Measurements from ENCODE around the gene CLPSL1. TPM values are rescaled to one million over a fixed set of nuclear protein-coding genes. Genes with fewer than 3 reads are reported as not detected.

CLPSL1 gene
- total RNA-seq, 1 experiment from 2014 or later: not detected

- no peaks in the 10 kb centered on the region for H3K9me2 ChIP-seq (replicated peaks; ENCODE audit: low read length)
- ATAC-seq (peak; percentile 14; the same call in 1 of the 2 replicates), DNase-seq (peak; percentile 81)
- BruUV-seq (replicated peaks): no TSS peak
- H3K9ac ChIP-seq (ENCODE audit: low read length): no peak overlapping the region
- no peaks in the 10 kb centered on the region for H4K20me1 ChIP-seq (ENCODE audit: low read length)
- peak; percentile 93 for TF ChIP-seq CTCF (conservative IDR thresholded peaks at IDR 0.05; ENCODE audit: low read depth, low read length)
- no peak for TF ChIP-seq EZH2phosphoT487 (IDR thresholded peaks at IDR 0.05; ENCODE audit: borderline replicate concordance, low read length)
- no peaks in the 10 kb centered on the region for H3K27me3 ChIP-seq (ENCODE audit: low read length)
- ChIA-PET CTCF (interaction anchor here (0.6 to 2.5 kb wide), 8 partner anchors 9 to 637 kb away, joined by 3 to 25 read pairs (median 5); no protein-coding TSS in a partner anchor), POLR2A (ENCODE audit: unreplicated experiment) (no interaction called here)
- H3F3A ChIP-seq (ENCODE audit: low read length, unreplicated experiment): no peaks in the 10 kb centered on the region
- no peak overlapping the region for H3K4me3 ChIP-seq (ENCODE audit: low read length)
- no peaks in the 10 kb centered on the region for H3K9me3 ChIP-seq (ENCODE audit: low read length)
- H3K36me3 ChIP-seq (ENCODE audit: low read depth, low read length): no peaks in the 10 kb centered on the region
- no peak overlapping the region for H2AFZ ChIP-seq (ENCODE audit: low read length)
- H3K27ac ChIP-seq (ENCODE audit: low read length): no peak overlapping the region
- H3K79me2 ChIP-seq (ENCODE audit: low read length): no peaks in the 10 kb centered on the region
- H3K4me2 ChIP-seq (ENCODE audit: low read length): no peak overlapping the region
- H3K4me1 ChIP-seq (ENCODE audit: insufficient read depth, low read length): peaks cover 7% of the 10 kb centered on the region
- intact Hi-C loops (cut with micrococcal nuclease): loop anchor here (2.0 kb wide), 1 partner anchor 48 kb away; the partner anchor contains the start of gene FKBP5
Measured at GRCh38 chr6:35736253-35736894, 44.4 kb upstream of the CLPSL1 start.

- POLR2A ChIA-PET (ENCODE audit: unreplicated experiment): no interaction called here
- peak within 1 kb of the TSS; percentile 51 for H2AFZ ChIP-seq (ENCODE audit: low read length)
- no peak for ATAC-seq
Measured at GRCh38 chr6:35736982-35737412, 43.8 kb upstream of the CLPSL1 start, which contains the start of gene ARMC12. Gene ARMC12, plus strand, starts transcription at chr6:35737032. Its CDS starts 77 bp downstream, at chr6:35737109.

More at GRCh38 chr6:35736982-35737412, 43.8 kb upstream of the CLPSL1 start, which contains the start of gene ARMC12:
- Histone ChIP-seq H3F3A (ENCODE audit: low read length, unreplicated experiment) (no peaks in the 10 kb centered on the region), H3K36me3 (ENCODE audit: low read depth, low read length) (no peaks in the 10 kb centered on the region), H3K9ac (ENCODE audit: low read length) (no peak within 1 kb of the TSS), H3K27me3 (ENCODE audit: low read length) (no peaks in the 10 kb centered on the region), H3K4me2 (ENCODE audit: low read length) (no peak within 1 kb of the TSS), H3K4me3 (ENCODE audit: low read length) (no peak within 1 kb of the TSS), H3K79me2 (ENCODE audit: low read length) (no peaks in the 10 kb centered on the region), H3K4me1 (ENCODE audit: insufficient read depth, low read length) (peaks cover 7% of the 10 kb centered on the region), H3K27ac (ENCODE audit: low read length) (no peak within 1 kb of the TSS), H3K9me3 (ENCODE audit: low read length) (no peaks in the 10 kb centered on the region), H3K9me2 (replicated peaks; ENCODE audit: low read length) (no peaks in the 10 kb centered on the region), H4K20me1 (ENCODE audit: low read length) (no peaks in the 10 kb centered on the region)
- BruUV-seq (replicated peaks): no TSS peak
- intact Hi-C loops (cut with micrococcal nuclease): loop anchor here (1.0 to 2.0 kb wide), 4 partner anchors 48 to 214 kb away; partner anchors contain the start of gene FKBP5
- DNase-seq: no peak
- TF ChIP-seq CTCF (conservative IDR thresholded peaks at IDR 0.05; ENCODE audit: low read depth, low read length) (no peak), EZH2 (IDR thresholded peaks at IDR 0.05; ENCODE audit: low read length, unreplicated experiment) (no peak), EZH2phosphoT487 (IDR thresholded peaks at IDR 0.05; ENCODE audit: borderline replicate concordance, low read length) (no peak)
- CTCF ChIA-PET: interaction anchor here (0.8 to 2.5 kb wide), 7 partner anchors 10 to 214 kb away, joined by 4 to 25 read pairs (median 6); no protein-coding TSS in a partner anchor

All from PC-3 (cell line).